ENCODE results near the gene ZNF91. TPM values are rescaled to one million over a fixed set of nuclear protein-coding genes. Genes with fewer than 3 reads are reported as not detected.

Gene ZNF91
- polyA plus RNA-seq, 1 donor (not counting 4 experiments of a cell fraction or from before 2014, with no cell fraction given) = 14.1 TPM

GRCh38 chr19:23403581-23404324, 8.5 kb upstream of the ZNF91 start:
- no peak overlapping the region for H3K27ac ChIP-seq (ENCODE audit: control insufficient read depth, insufficient read depth, low read length)
- dilution Hi-C loops (cut with MboI; ENCODE audit: extremely low pct_ligation_motif_present, low sequenced_read_pairs) = no loop called here

GRCh38 chr19:23403052-23403451, 7.8 kb upstream of the ZNF91 start:
- Histone ChIP-seq H3K9ac (ENCODE audit: control insufficient read depth, extremely low read depth, insufficient read depth, low read length) (no peak overlapping the region), H2AFZ (ENCODE audit: control insufficient read depth, low read length) (no peak overlapping the region), H3K27ac (ENCODE audit: control insufficient read depth, insufficient read depth, low read length) (no peak overlapping the region), H3K4me3 (ENCODE audit: control insufficient read depth in 2 of 3, extremely low read depth in 1 of 3, insufficient read depth in 2 of 3, low read depth in 1 of 3, low read length in 3 of 3) (no peak overlapping the region), H3K9me1 (ENCODE audit: control insufficient read depth, extremely low read depth, insufficient read depth, low read length) (no peaks in the 10 kb centered on the region), H3K27me3 (ENCODE audit: control insufficient read depth, extremely low read depth, insufficient read depth, low read length) (no peaks in the 10 kb centered on the region), H4K20me1 (ENCODE audit: control insufficient read depth, extremely low read depth, insufficient read depth, low read length) (no peaks in the 10 kb centered on the region), H3K4me2 (ENCODE audit: control insufficient read depth, extremely low read depth, insufficient read depth, low read depth, low read length) (no peak overlapping the region), H3K36me3 (ENCODE audit: control insufficient read depth in 2 of 2, extremely low read depth in 1 of 2, insufficient read depth in 2 of 2, low read length in 2 of 2) (no peaks in the 10 kb centered on the region), H3K9me3 (ENCODE audit: control insufficient read depth, low read depth, low read length) (no peaks in the 10 kb centered on the region), H3K79me2 (ENCODE audit: control insufficient read depth, insufficient read depth, low read length) (no peaks in the 10 kb centered on the region), H3K4me1 (ENCODE audit: control insufficient read depth, extremely low read depth, insufficient read depth, low read length) (no peaks in the 10 kb centered on the region)
- dilution Hi-C loops (cut with MboI; ENCODE audit: extremely low pct_ligation_motif_present, low sequenced_read_pairs) = no loop called here
- FAIRE-seq (no peak), DNase-seq (ENCODE audit: low read depth, low spot score) (no peak)
- no peak for TF ChIP-seq CTCF (optimal IDR thresholded peaks at IDR 0.05 in 1 of 3, IDR thresholded peaks at IDR 0.05 in 1 of 3, conservative IDR thresholded peaks at IDR 0.05 in 1 of 3; ENCODE audit: extremely low read depth in 1 of 3, insufficient read depth in 2 of 3, low read length in 3 of 3)
- TF ChIP-seq EZH2 (IDR thresholded peaks at IDR 0.05; ENCODE audit: low read length) = no peak

More at GRCh38 chr19:23403581-23404324, 8.5 kb upstream of the ZNF91 start:
- no peak overlapping the region for H2AFZ ChIP-seq (ENCODE audit: control insufficient read depth, low read length)
- TF ChIP-seq CTCF (optimal IDR thresholded peaks at IDR 0.05 in 1 of 3, IDR thresholded peaks at IDR 0.05 in 1 of 3, conservative IDR thresholded peaks at IDR 0.05 in 1 of 3; ENCODE audit: extremely low read depth in 1 of 3, insufficient read depth in 2 of 3, low read length in 3 of 3) (no peak), EZH2 (IDR thresholded peaks at IDR 0.05; ENCODE audit: low read length) (no peak)
- H3K27me3 ChIP-seq (ENCODE audit: control insufficient read depth, extremely low read depth, insufficient read depth, low read length) = no peaks in the 10 kb centered on the region
- no peaks in the 10 kb centered on the region for H3K79me2 ChIP-seq (ENCODE audit: control insufficient read depth, insufficient read depth, low read length)
- no peaks in the 10 kb centered on the region for H3K9me3 ChIP-seq (ENCODE audit: control insufficient read depth, low read depth, low read length)
- H3K4me1 ChIP-seq (ENCODE audit: control insufficient read depth, extremely low read depth, insufficient read depth, low read length) = no peaks in the 10 kb centered on the region
- no peaks in the 10 kb centered on the region for H3K9me1 ChIP-seq (ENCODE audit: control insufficient read depth, extremely low read depth, insufficient read depth, low read length)
- H3K4me3 ChIP-seq (ENCODE audit: control insufficient read depth in 2 of 3, extremely low read depth in 1 of 3, insufficient read depth in 2 of 3, low read depth in 1 of 3, low read length in 3 of 3) = no peak overlapping the region
- no peaks in the 10 kb centered on the region for H3K36me3 ChIP-seq (ENCODE audit: control insufficient read depth in 2 of 2, extremely low read depth in 1 of 2, insufficient read depth in 2 of 2, low read length in 2 of 2)
- DNase-seq (ENCODE audit: low read depth, low spot score) (no peak), FAIRE-seq (no peak)
- no peak overlapping the region for H3K9ac ChIP-seq (ENCODE audit: control insufficient read depth, extremely low read depth, insufficient read depth, low read length)
- H3K4me2 ChIP-seq (ENCODE audit: control insufficient read depth, extremely low read depth, insufficient read depth, low read depth, low read length) = no peak overlapping the region
- no peaks in the 10 kb centered on the region for H4K20me1 ChIP-seq (ENCODE audit: control insufficient read depth, extremely low read depth, insufficient read depth, low read length)
